PC-9 (cell line): ENCODE measurements around the gene CDK3. TPM values are rescaled to one million over a fixed set of nuclear protein-coding genes. Genes with fewer than 3 reads are reported as not detected.

Source experiments
- BruUV-seq: library from RNA; stranded (reverse); fragments of 400-500 nt; replicated peaks from 2 replicates; lab custom pipeline; 2021; lab: Mats Ljungman, UMichigan
- CTCF ChIA-PET: fragments of 300-600 bp; sonication (Branson Sonifier 250); formaldehyde crosslinking; loops from one replicate; lab custom pipeline; 2022; ENCODE audit warnings: antibody characterized with exemption; lab: Charles Lee
- POLR2A ChIA-PET: fragments of 300-600 bp; sonication (Branson Sonifier 250); formaldehyde crosslinking; loops from one replicate; lab custom pipeline; 2022; ENCODE audit warnings: antibody characterized with exemption; ENCODE audit not compliant: unreplicated experiment; lab: Charles Lee
- DNase-seq, 2 experiments: peaks; one replicate each; pipeline versions ENCODE4 v3.0.0 to v3.0.0-alpha.2; 2015 to 2022; ENCODE audit warnings: mixed read lengths in 1 of 2
- H2AFZ ChIP-seq: fragments of 200-600 bp; sonication (generic); 2 replicates; pipeline ENCODE4 v1.8.1; 2017; ENCODE audit warnings: antibody characterized with exemption
- H3F3A ChIP-seq: fragments of 200-600 bp; sonication (generic); 2 replicates; pipeline ENCODE4 v1.8.1; 2017; ENCODE audit warnings: antibody characterized with exemption, mild to moderate bottlenecking, low read depth; ENCODE audit not compliant: insufficient read depth
- H3K27ac ChIP-seq: fragments of 200-600 bp; sonication (generic); 2 replicates; pipeline ENCODE4 v1.6.1; 2016; ENCODE audit warnings: mixed run types
- H3K27me3 ChIP-seq: fragments of 200-600 bp; sonication (generic); 2 replicates; pipeline ENCODE4 v1.6.1; 2016; ENCODE audit warnings: low read depth, mixed run types; ENCODE audit not compliant: insufficient read depth
- H3K36me3 ChIP-seq: fragments of 200-600 bp; sonication (generic); 2 replicates; pipeline ENCODE4 v1.6.1; 2016; ENCODE audit warnings: low read depth, mixed run types
- H3K4me1 ChIP-seq: fragments of 200-600 bp; sonication (generic); replicated peaks from 2 replicates; pipeline ENCODE4 v1.6.1; 2016; ENCODE audit warnings: mixed run types; ENCODE audit not compliant: insufficient read depth
- H3K4me2 ChIP-seq: fragments of 200-600 bp; sonication (generic); 2 replicates; pipeline ENCODE4 v1.6.1; 2017; ENCODE audit warnings: mixed run types
- H3K4me3 ChIP-seq: fragments of 200-600 bp; sonication (generic); 2 replicates; pipeline ENCODE4 v1.6.1; 2016; ENCODE audit warnings: mixed run types
- H3K79me2 ChIP-seq: fragments of 200-600 bp; sonication (generic); 2 replicates; pipeline ENCODE4 v1.6.1; 2017; ENCODE audit warnings: low read depth, mixed run types
- H3K9me2 ChIP-seq: fragments of 200-600 bp; sonication (generic); 2 replicates; pipeline ENCODE4 v1.8.1; 2017; ENCODE audit warnings: mild to moderate bottlenecking; ENCODE audit not compliant: insufficient read depth
- H3K9me3 ChIP-seq: fragments of 200-600 bp; sonication (generic); 2 replicates; pipeline ENCODE4 v1.8.1; 2016; ENCODE audit warnings: low read depth; ENCODE audit not compliant: insufficient read depth
- H4K20me1 ChIP-seq: fragments of 200-600 bp; sonication (generic); 2 replicates; pipeline ENCODE4 v1.8.1; 2017; ENCODE audit not compliant: insufficient read depth
- CTCF ChIP-seq: fragments of 200-600 bp; sonication (generic); conservative IDR thresholded peaks from 2 replicates; pipeline ENCODE4 v1.6.1; 2017; ENCODE audit warnings: mixed run types, antibody characterized with exemption, mild to moderate bottlenecking, moderate library complexity
- EZH2 ChIP-seq: fragments of 200-600 bp; sonication (generic); IDR thresholded peaks from 2 replicates; pipeline ENCODE4 v1.8.0; 2017; ENCODE audit warnings: antibody characterized with exemption, low read depth
- intact Hi-C: fragments of 100-400 bp; cut with micrococcal nuclease; formaldehyde crosslinking; loops from one replicate; pipeline ENCODE4 v1.10.0; 2022; ENCODE audit not compliant: unreplicated experiment
- total RNA-seq: library from RNA; stranded (reverse); gene quantifications from 2 replicates; pipeline ENCODE4 v1.2.3, GENCODE V29; 2021

The CDK3 gene
- total RNA-seq, 1 experiment from 2014 or later: 12.3 TPM

GRCh38 chr17:76002100-76002499 is 1.4 kb downstream of the CDK3 start:
- H3K9me2 ChIP-seq: no peaks in the 10 kb centered on the region
- H3K4me1 ChIP-seq: peaks cover 32% of the 10 kb centered on the region
- H4K20me1 ChIP-seq: no peaks in the 10 kb centered on the region
- no peak overlapping the region for H3K27ac ChIP-seq
- no peaks in the 10 kb centered on the region for H3K36me3 ChIP-seq
- no TSS peak for BruUV-seq
- POLR2A ChIA-PET: no interaction called here
- TF ChIP-seq CTCF: no peak
- no peak overlapping the region for H2AFZ ChIP-seq
- H3K4me3 ChIP-seq: no peak overlapping the region
- H3K79me2 ChIP-seq: no peaks in the 10 kb centered on the region
- no peak for DNase-seq
- H3K4me2 ChIP-seq: no peak overlapping the region
- no peaks in the 10 kb centered on the region for H3K27me3 ChIP-seq
- peaks cover 47% of the 10 kb centered on the region for H3F3A ChIP-seq
- intact Hi-C loops: loop anchor here (10.0 kb wide), 1 partner anchor 227 kb away; a partner anchor contains a TSS
- no peaks in the 10 kb centered on the region for H3K9me3 ChIP-seq
- CTCF ChIA-PET: interaction anchor here (0.7 kb wide), 1 partner anchor 86 kb away, joined by 4 read pairs; no protein-coding TSS in a partner anchor

DNA sequence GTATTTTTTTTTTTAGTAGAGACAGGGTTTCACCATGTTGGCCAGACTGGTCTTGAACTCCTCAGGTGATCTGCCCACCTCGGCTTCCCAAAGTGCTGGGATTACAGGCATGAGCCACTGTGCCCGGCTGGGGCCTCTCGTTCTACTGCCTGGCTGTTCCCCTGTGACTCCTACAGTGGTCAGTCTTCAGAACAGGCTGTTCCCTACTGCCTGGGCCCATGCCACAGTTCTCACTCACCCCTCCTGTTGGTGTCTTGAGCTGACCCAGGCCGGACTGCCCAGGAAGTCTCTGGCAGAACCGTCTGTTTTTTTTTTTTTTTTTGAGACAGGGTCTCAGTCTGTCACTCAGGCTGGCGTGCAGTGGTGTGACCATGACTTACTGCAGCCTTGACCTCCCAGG is 3.3 kb downstream of the CDK3 start:
- H3K4me2 ChIP-seq: no peak overlapping the region
- no peaks in the 10 kb centered on the region for H3K9me3 ChIP-seq
- no TSS peak for BruUV-seq
- no peaks in the 10 kb centered on the region for H3K9me2 ChIP-seq
- H3K27me3 ChIP-seq: no peaks in the 10 kb centered on the region
- peaks cover 28% of the 10 kb centered on the region for H3F3A ChIP-seq
- no peak overlapping the region for H3K4me3 ChIP-seq
- no peak for DNase-seq
- intact Hi-C loops: loop anchor here (10.0 kb wide), 1 partner anchor 229 kb away; a partner anchor contains a TSS
- no peak overlapping the region for H2AFZ ChIP-seq
- TF ChIP-seq CTCF (no peak), EZH2 (no peak)
- H3K36me3 ChIP-seq: no peaks in the 10 kb centered on the region
- CTCF ChIA-PET: interaction anchor here (0.5 to 0.7 kb wide), 3 partner anchors 60 to 396 kb away, joined by 3 to 6 read pairs (median 3); no protein-coding TSS in a partner anchor
- H3K27ac ChIP-seq: no peak overlapping the region
- POLR2A ChIA-PET: interaction anchor here (0.6 kb wide), 1 partner anchor 25 kb away, joined by 3 read pairs; the partner anchor contains the start of genes ACOX1 and TEN1
- H3K79me2 ChIP-seq: no peaks in the 10 kb centered on the region
- H3K4me1 ChIP-seq: peaks cover 14% of the 10 kb centered on the region
- no peaks in the 10 kb centered on the region for H4K20me1 ChIP-seq

- CTCF ChIA-PET: interaction anchor here (0.5 to 1.1 kb wide), 2 partner anchors 99 to 284 kb away, joined by 3 to 8 read pairs; no protein-coding TSS in a partner anchor
- no peaks in the 10 kb centered on the region for H4K20me1 ChIP-seq
- no peaks in the 10 kb centered on the region for H3K79me2 ChIP-seq
- H3K4me2 ChIP-seq: no peak overlapping the region
- DNase-seq: no peak
- no peak overlapping the region for H2AFZ ChIP-seq
- H3K4me1 ChIP-seq: peaks cover 5% of the 10 kb centered on the region
- TF ChIP-seq EZH2 (no peak), CTCF (no peak)
- no peaks in the 10 kb centered on the region for H3K9me2 ChIP-seq
- no peaks in the 10 kb centered on the region for H3K9me3 ChIP-seq
- no TSS peak for BruUV-seq
- H3K36me3 ChIP-seq: no peaks in the 10 kb centered on the region
- no peak overlapping the region for H3K4me3 ChIP-seq
- H3K27ac ChIP-seq: no peak overlapping the region
- POLR2A ChIA-PET: no interaction called here
- intact Hi-C loops: loop anchor here (1.0 to 10.0 kb wide), 2 partner anchors 100 to 230 kb away; a partner anchor contains a TSS
- H3K27me3 ChIP-seq: no peaks in the 10 kb centered on the region
- peaks cover 22% of the 10 kb centered on the region for H3F3A ChIP-seq
Observed at GRCh38 chr17:76004750-76005262, 4.2 kb downstream of the CDK3 start.
